Measurements from ENCODE around the gene RAPGEF1. TPM values are rescaled to one million over a fixed set of nuclear protein-coding genes. Genes with fewer than 3 reads are reported as not detected.

The RAPGEF1 gene
- total RNA-seq, 3 donors from 2014 or later, result 67.1 to 103 (median 84.2) TPM

DNA sequence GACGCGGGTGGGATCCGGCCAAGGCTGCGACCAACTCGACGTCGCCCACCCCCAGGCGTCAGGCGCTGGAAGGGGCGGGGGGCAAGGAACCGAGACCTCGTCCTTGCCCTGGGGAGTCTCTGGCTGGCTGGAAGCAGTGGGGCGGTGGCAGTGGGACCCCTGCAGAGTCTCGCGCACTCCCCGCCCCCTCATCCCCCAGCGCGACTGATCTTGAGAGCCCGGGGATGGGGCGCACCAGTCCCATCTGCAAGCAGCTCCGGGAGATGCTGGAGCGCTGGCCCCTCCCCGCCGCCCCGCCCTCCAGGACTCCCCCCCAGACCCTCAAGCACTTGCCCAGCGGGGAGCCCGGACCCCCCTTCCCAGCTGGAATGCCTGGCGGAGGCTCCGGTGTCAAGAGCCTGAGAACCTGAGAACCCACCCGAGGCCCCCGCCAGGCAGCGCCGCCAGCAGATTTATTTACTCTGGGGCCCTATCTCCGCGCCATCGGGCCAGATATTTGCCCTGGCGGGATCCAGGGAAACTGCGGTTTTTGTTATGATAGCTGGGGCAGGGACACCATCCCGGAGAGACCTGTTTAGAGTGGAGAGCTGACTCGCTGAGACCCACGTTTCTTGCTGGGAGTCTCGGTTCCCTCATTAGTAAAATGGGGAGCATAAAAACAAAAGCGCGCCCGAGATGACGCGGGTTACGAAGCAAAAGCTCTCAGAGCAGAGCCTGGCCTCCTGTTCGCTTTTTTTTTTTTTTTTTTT is 193.4 kb downstream of the RAPGEF1 start:
- DNase-seq (no peak), ATAC-seq (peak; percentile 13)
- H3K4me3 ChIP-seq, result no peak overlapping the region
- TF ChIP-seq CTCF (IDR thresholded peaks at IDR 0.05), result no peak
- H3K36me3 ChIP-seq (ENCODE audit: low read depth), result no peaks in the 10 kb centered on the region
- peaks cover 18% of the 10 kb centered on the region for H3K9me3 ChIP-seq
- peaks cover 12% of the 10 kb centered on the region for H3K4me1 ChIP-seq (ENCODE audit: low read depth)
- intact Hi-C loops (cut with DNase I, micrococcal nuclease), result no loop called here

DNA sequence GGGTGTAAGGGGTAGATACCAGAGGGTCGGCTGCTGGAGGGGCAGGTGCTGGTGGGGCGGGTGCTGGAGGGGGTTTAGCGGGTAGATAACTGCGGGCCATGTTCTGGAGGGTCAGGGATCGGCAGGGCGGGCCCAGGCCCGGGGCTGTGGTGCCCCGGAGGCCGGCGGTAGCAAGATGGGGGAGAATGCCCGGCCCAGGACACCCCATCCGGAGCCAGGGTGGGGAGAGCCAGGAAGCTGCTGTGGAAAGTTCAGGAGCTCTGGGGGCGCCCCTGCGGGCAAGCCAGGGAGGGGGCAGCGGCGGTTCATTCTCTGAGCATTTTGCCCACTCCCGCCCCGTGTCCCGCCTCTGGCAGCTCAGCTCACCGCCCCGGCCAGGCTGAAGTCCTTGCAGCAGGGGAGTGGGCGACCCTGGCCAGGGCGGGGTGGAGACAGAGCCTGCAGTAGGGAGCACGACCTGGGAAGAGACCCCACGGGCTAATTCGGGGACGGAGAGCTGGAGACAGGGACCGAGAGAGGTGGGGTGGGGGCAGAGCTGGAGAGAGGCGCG is 194.0 kb downstream of the RAPGEF1 start:
- TF ChIP-seq CTCF (IDR thresholded peaks at IDR 0.05), result no peak
- Histone ChIP-seq H3K4me1 (ENCODE audit: low read depth) (peaks cover 12% of the 10 kb centered on the region), H3K4me3 (no peak overlapping the region), H3K9me3 (peaks cover 18% of the 10 kb centered on the region), H3K36me3 (ENCODE audit: low read depth) (no peaks in the 10 kb centered on the region)
- DNase-seq, result peak in 2 of 3 donors; percentile 18 to 52
- intact Hi-C loops (cut with DNase I, micrococcal nuclease), result no loop called here
- peak; percentile 42 for ATAC-seq

GRCh38 chr9:131545003-131545785 is 194.7 kb downstream of the RAPGEF1 start, which contains the start of gene PRRT1B:
Gene PRRT1B (plus strand): TSS chr9:131545523. CDS start chr9:131545616, 93 bp downstream.
- peaks cover 12% of the 10 kb centered on the region for H3K4me1 ChIP-seq (ENCODE audit: low read depth)
- no peaks in the 10 kb centered on the region for H3K36me3 ChIP-seq (ENCODE audit: low read depth)
- peaks cover 18% of the 10 kb centered on the region for H3K9me3 ChIP-seq
- peak; percentile 99 for ATAC-seq
- TF ChIP-seq CTCF (IDR thresholded peaks at IDR 0.05), result no peak
- peak; percentile 91 to 94 (median 92) for DNase-seq
- intact Hi-C loops (cut with DNase I, micrococcal nuclease), result no loop called here
- no peak within 1 kb of the TSS for H3K4me3 ChIP-seq

GRCh38 chr9:131543141-131543540 is 196.7 kb downstream of the RAPGEF1 start:
- Histone ChIP-seq H3K36me3 (ENCODE audit: low read depth) (no peaks in the 10 kb centered on the region), H3K4me1 (ENCODE audit: low read depth) (peaks cover 12% of the 10 kb centered on the region), H3K9me3 (peaks cover 18% of the 10 kb centered on the region), H3K4me3 (no peak overlapping the region)
- ATAC-seq (no peak), DNase-seq (no peak)
- intact Hi-C loops (cut with DNase I, micrococcal nuclease), result no loop called here
- TF ChIP-seq CTCF (IDR thresholded peaks at IDR 0.05), result no peak

- ATAC-seq (no peak), DNase-seq (peak in 1 of 3 donors; percentile 4)
- no peaks in the 10 kb centered on the region for H3K36me3 ChIP-seq (ENCODE audit: low read depth)
- H3K4me1 ChIP-seq (ENCODE audit: low read depth), result no peaks in the 10 kb centered on the region
- intact Hi-C loops (cut with DNase I, micrococcal nuclease), result no loop called here
- no peak for TF ChIP-seq CTCF (IDR thresholded peaks at IDR 0.05)
- no peak overlapping the region for H3K4me3 ChIP-seq
- peaks cover 18% of the 10 kb centered on the region for H3K9me3 ChIP-seq
Measured at GRCh38 chr9:131539223-131539923, 200.5 kb downstream of the RAPGEF1 start.

Measured in mucosa of descending colon (tissue), 3 donors.